Measurements from ENCODE around the gene SH3GL1. TPM values are rescaled to one million over a fixed set of nuclear protein-coding genes. Genes with fewer than 3 reads are reported as not detected.

The SH3GL1 gene
- total and polyA plus RNA-seq, 9 of the 15 experiments (the other 6 are each of a cell fraction or from before 2014, with no cell fraction given) = 1.7 to 75.3 (median 25.7) TPM

DNA sequence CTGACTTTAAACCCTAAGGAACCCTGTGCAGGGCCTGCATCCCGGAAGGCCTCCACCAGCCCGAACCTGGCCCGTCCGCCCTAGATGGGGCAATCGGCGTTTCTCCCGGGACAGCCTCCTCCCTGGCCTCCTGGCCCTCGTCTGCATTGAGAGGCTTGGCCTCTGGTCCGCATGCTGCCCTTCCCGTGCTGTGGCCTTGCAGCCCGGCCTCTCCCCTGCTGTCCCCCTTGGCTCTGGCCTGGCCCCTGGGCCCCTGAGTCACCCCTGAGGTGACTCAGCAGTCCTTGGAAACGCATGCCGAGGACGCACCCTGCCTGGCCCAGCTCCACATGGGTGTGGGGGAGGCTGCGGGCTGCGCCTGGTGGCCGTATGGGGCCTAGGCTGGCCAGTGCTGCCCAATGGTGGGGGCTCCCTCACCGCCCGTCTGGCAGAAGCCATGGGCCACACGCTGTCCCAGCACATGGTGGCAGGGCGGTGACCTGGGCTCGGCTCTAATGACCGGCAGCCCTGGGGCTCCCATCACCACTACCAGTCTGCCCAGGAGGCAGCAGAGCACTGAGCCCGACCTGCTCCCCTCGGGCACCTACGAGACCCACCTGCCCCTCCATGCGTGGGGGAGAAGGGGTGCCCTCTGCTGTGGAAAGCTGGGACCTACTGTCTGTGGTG, 25.7 kb downstream of the SH3GL1 start (continued):
- TF ChIP-seq, protein P1, sequence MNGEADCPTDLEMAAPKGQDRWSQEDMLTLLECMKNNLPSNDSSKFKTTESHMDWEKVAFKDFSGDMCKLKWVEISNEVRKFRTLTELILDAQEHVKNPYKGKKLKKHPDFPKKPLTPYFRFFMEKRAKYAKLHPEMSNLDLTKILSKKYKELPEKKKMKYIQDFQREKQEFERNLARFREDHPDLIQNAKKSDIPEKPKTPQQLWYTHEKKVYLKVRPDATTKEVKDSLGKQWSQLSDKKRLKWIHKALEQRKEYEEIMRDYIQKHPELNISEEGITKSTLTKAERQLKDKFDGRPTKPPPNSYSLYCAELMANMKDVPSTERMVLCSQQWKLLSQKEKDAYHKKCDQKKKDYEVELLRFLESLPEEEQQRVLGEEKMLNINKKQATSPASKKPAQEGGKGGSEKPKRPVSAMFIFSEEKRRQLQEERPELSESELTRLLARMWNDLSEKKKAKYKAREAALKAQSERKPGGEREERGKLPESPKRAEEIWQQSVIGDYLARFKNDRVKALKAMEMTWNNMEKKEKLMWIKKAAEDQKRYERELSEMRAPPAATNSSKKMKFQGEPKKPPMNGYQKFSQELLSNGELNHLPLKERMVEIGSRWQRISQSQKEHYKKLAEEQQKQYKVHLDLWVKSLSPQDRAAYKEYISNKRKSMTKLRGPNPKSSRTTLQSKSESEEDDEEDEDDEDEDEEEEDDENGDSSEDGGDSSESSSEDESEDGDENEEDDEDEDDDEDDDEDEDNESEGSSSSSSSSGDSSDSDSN (IDR thresholded peaks at IDR 0.05; ENCODE audit: borderline replicate concordance in 1 of 2, low read depth in 2 of 2, low read length in 2 of 2) = peak; percentile 84 to 97; a peak in 3 of 4 replicates
- TF ChIP-seq ETV6 (IDR thresholded peaks at IDR 0.05; ENCODE audit: borderline replicate concordance in 1 of 2, low read depth in 2 of 2, low read length in 1 of 2) = no peak
- peak; percentile 43; the same call in 1 of the 2 replicates for TF ChIP-seq ETV6 (CRISPR knock-in tag; IDR thresholded peaks at IDR 0.05; ENCODE audit: borderline replicate concordance)
- TF ChIP-seq CHD1 (IDR thresholded peaks at IDR 0.05; ENCODE audit: low read length) = no peak
- peak; percentile 92 for TF ChIP-seq SMARCA4 (IDR thresholded peaks at IDR 0.05)
- peak; percentile 54; the same call in 1 of the 2 replicates for TF ChIP-seq PYGO2 (tag; IDR thresholded peaks at IDR 0.05)
- peak; percentile 63; the same call in 1 of the 2 replicates for TF ChIP-seq ZNF354B (CRISPR knock-in tag; IDR thresholded peaks at IDR 0.05)
- TF ChIP-seq CCNT2 (IDR thresholded peaks at IDR 0.05; ENCODE audit: borderline replicate concordance, extremely low read depth, insufficient read length, low read depth, low read length) = peak; percentile 93
- peak in 1 of 2 experiments; percentile 83; a peak in 2 of 4 replicates for TF ChIP-seq MLX (CRISPR knock-in tag; conservative IDR thresholded peaks at IDR 0.05)
- TF ChIP-seq, protein P2, sequence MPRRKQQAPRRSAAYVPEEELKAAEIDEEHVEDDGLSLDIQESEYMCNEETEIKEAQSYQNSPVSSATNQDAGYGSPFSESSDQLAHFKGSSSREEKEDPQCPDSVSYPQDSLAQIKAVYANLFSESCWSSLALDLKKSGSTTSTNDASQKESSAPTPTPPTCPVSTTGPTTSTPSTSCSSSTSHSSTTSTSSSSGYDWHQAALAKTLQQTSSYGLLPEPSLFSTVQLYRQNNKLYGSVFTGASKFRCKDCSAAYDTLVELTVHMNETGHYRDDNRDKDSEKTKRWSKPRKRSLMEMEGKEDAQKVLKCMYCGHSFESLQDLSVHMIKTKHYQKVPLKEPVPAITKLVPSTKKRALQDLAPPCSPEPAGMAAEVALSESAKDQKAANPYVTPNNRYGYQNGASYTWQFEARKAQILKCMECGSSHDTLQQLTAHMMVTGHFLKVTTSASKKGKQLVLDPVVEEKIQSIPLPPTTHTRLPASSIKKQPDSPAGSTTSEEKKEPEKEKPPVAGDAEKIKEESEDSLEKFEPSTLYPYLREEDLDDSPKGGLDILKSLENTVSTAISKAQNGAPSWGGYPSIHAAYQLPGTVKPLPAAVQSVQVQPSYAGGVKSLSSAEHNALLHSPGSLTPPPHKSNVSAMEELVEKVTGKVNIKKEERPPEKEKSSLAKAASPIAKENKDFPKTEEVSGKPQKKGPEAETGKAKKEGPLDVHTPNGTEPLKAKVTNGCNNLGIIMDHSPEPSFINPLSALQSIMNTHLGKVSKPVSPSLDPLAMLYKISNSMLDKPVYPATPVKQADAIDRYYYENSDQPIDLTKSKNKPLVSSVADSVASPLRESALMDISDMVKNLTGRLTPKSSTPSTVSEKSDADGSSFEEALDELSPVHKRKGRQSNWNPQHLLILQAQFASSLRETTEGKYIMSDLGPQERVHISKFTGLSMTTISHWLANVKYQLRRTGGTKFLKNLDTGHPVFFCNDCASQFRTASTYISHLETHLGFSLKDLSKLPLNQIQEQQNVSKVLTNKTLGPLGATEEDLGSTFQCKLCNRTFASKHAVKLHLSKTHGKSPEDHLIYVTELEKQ (CRISPR knock-in tag; IDR thresholded peaks at IDR 0.05) = peak; percentile 55; the same call in 1 of the 2 replicates
- TF ChIP-seq ZNF212 (CRISPR knock-in tag; IDR thresholded peaks at IDR 0.05) = peak; percentile 80
- peak; percentile 66 for TF ChIP-seq CEBPB (tag; IDR thresholded peaks at IDR 0.05)
- no peak for TF ChIP-seq E2F8 (IDR thresholded peaks at IDR 0.05; ENCODE audit: low read depth, partially characterized antibody)
- TF ChIP-seq ZNF57 (CRISPR knock-in tag; IDR thresholded peaks at IDR 0.05) = peak; percentile 82
- peak; percentile 95 for TF ChIP-seq GATAD2A (IDR thresholded peaks at IDR 0.05)
- TF ChIP-seq MYC (IDR thresholded peaks at IDR 0.05; ENCODE audit: low read depth, low read length) = peak; percentile 99
- peak; percentile 90 for TF ChIP-seq MYC (CRISPR knock-in tag; IDR thresholded peaks at IDR 0.05; ENCODE audit: borderline replicate concordance, low read depth)

All from K562 (cell line).